ENCODE measurements around the gene SMC1B. TPM values are rescaled to one million over a fixed set of nuclear protein-coding genes. Genes with fewer than 3 reads are reported as not detected.

The SMC1B gene
- total RNA-seq, 1 donor from 2014 or later = not detected

DNA sequence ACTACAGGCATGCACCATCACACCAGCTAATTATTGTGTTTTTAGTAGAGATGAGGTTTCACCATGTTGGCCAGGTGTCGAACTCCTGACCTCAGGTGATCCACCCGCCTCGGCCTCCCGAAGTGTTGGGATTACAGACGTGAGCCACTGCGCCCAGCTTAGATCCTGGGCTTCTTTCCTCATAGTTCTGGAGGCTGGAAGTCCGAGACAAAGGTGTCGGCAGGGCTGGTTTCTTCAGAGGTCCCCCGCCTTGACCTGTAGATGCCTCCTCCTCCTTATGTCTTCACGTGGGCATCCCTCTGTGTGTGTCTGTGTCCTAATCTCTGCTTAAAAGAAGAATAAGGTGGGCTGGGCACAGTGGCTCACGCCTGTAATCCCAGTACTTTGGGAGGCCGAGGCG, 45.1 kb upstream of the SMC1B start:
- DNase-seq (ENCODE audit: low spot score) = no peak
- Mint-ChIP-seq H3K36me3 (ENCODE audit: low read depth, unreplicated experiment) (no peaks in the 10 kb centered on the region), H3K27me3 (ENCODE audit: unreplicated experiment) (peaks cover 3% of the 10 kb centered on the region), H3K4me3 (ENCODE audit: unreplicated experiment) (no peak overlapping the region), H3K4me1 (ENCODE audit: unreplicated experiment) (no peaks in the 10 kb centered on the region), H3K27ac (ENCODE audit: unreplicated experiment) (no peak overlapping the region), H3K9me3 (ENCODE audit: unreplicated experiment) (no peaks in the 10 kb centered on the region)
- TF ChIP-seq, protein P1, sequence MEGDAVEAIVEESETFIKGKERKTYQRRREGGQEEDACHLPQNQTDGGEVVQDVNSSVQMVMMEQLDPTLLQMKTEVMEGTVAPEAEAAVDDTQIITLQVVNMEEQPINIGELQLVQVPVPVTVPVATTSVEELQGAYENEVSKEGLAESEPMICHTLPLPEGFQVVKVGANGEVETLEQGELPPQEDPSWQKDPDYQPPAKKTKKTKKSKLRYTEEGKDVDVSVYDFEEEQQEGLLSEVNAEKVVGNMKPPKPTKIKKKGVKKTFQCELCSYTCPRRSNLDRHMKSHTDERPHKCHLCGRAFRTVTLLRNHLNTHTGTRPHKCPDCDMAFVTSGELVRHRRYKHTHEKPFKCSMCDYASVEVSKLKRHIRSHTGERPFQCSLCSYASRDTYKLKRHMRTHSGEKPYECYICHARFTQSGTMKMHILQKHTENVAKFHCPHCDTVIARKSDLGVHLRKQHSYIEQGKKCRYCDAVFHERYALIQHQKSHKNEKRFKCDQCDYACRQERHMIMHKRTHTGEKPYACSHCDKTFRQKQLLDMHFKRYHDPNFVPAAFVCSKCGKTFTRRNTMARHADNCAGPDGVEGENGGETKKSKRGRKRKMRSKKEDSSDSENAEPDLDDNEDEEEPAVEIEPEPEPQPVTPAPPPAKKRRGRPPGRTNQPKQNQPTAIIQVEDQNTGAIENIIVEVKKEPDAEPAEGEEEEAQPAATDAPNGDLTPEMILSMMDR (IDR thresholded peaks at IDR 0.05; ENCODE audit: unreplicated experiment) = no peak

GRCh38 chr22:45456811-45457210, 43.4 kb upstream of the SMC1B start:
- no peaks in the 10 kb centered on the region for H3K9me3 Mint-ChIP-seq (ENCODE audit: unreplicated experiment)
- no peak overlapping the region for H3K4me3 Mint-ChIP-seq (ENCODE audit: unreplicated experiment)
- H3K4me1 Mint-ChIP-seq (ENCODE audit: unreplicated experiment) = no peaks in the 10 kb centered on the region
- no peak for DNase-seq (ENCODE audit: low spot score)
- TF ChIP-seq, protein P1 (IDR thresholded peaks at IDR 0.05; ENCODE audit: unreplicated experiment) = no peak
- peaks cover 11% of the 10 kb centered on the region for H3K27me3 Mint-ChIP-seq (ENCODE audit: unreplicated experiment)
- H3K36me3 Mint-ChIP-seq (ENCODE audit: low read depth, unreplicated experiment) = no peaks in the 10 kb centered on the region
- H3K27ac Mint-ChIP-seq (ENCODE audit: unreplicated experiment) = no peak overlapping the region

- Mint-ChIP-seq H3K4me1 (ENCODE audit: unreplicated experiment) (no peaks in the 10 kb centered on the region), H3K27me3 (ENCODE audit: unreplicated experiment) (peaks cover 14% of the 10 kb centered on the region), H3K27ac (ENCODE audit: unreplicated experiment) (no peak overlapping the region), H3K9me3 (ENCODE audit: unreplicated experiment) (no peaks in the 10 kb centered on the region), H3K36me3 (ENCODE audit: low read depth, unreplicated experiment) (no peaks in the 10 kb centered on the region), H3K4me3 (ENCODE audit: unreplicated experiment) (no peak overlapping the region)
- DNase-seq (ENCODE audit: low spot score) = no peak
- TF ChIP-seq, protein P1 (IDR thresholded peaks at IDR 0.05; ENCODE audit: unreplicated experiment) = no peak
Observed at GRCh38 chr22:45455621-45456020, 42.2 kb upstream of the SMC1B start.

DNA sequence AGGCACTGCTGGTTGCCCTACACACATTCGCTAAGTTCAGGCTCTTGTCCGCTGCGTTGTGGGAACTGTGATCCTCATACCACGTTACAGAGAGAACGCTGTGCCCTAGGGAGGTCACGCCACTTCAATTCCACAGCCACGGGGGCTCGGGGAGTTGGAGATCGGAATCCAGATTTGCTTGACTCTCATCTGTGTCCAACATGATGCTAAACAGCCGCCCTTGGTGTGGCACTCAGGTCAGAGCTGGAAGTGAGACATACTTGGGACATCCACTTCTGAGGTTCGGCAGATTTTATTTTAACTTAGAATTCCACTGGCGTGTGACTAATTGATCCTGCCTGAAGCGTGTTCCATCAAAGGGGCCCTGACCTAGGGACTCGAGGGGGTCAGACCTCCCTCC, 41.8 kb upstream of the SMC1B start:
- DNase-seq (ENCODE audit: low spot score) = no peak
- Mint-ChIP-seq H3K27me3 (ENCODE audit: unreplicated experiment) (peaks cover 14% of the 10 kb centered on the region), H3K4me3 (ENCODE audit: unreplicated experiment) (no peak overlapping the region), H3K27ac (ENCODE audit: unreplicated experiment) (no peak overlapping the region), H3K36me3 (ENCODE audit: low read depth, unreplicated experiment) (no peaks in the 10 kb centered on the region), H3K9me3 (ENCODE audit: unreplicated experiment) (no peaks in the 10 kb centered on the region), H3K4me1 (ENCODE audit: unreplicated experiment) (no peaks in the 10 kb centered on the region)
- TF ChIP-seq, protein P1 (IDR thresholded peaks at IDR 0.05; ENCODE audit: unreplicated experiment) = no peak

- Mint-ChIP-seq H3K4me1 (ENCODE audit: unreplicated experiment) (no peaks in the 10 kb centered on the region), H3K27ac (ENCODE audit: unreplicated experiment) (no peak overlapping the region), H3K9me3 (ENCODE audit: unreplicated experiment) (no peaks in the 10 kb centered on the region), H3K4me3 (ENCODE audit: unreplicated experiment) (no peak overlapping the region), H3K27me3 (ENCODE audit: unreplicated experiment) (peaks cover 14% of the 10 kb centered on the region), H3K36me3 (ENCODE audit: low read depth, unreplicated experiment) (no peaks in the 10 kb centered on the region)
- DNase-seq (ENCODE audit: low spot score) = no peak
- TF ChIP-seq, protein P1 (IDR thresholded peaks at IDR 0.05; ENCODE audit: unreplicated experiment) = no peak
Observed at GRCh38 chr22:45454275-45454674, 40.9 kb upstream of the SMC1B start.

Data from endothelial cell (in vitro differentiated cells).